ENCODE results near the gene PLLP. TPM values are rescaled to one million over a fixed set of nuclear protein-coding genes. Genes with fewer than 3 reads are reported as not detected.

PLLP gene
- total RNA-seq, 1 donor from 2014 or later: 0.30 TPM

DNA sequence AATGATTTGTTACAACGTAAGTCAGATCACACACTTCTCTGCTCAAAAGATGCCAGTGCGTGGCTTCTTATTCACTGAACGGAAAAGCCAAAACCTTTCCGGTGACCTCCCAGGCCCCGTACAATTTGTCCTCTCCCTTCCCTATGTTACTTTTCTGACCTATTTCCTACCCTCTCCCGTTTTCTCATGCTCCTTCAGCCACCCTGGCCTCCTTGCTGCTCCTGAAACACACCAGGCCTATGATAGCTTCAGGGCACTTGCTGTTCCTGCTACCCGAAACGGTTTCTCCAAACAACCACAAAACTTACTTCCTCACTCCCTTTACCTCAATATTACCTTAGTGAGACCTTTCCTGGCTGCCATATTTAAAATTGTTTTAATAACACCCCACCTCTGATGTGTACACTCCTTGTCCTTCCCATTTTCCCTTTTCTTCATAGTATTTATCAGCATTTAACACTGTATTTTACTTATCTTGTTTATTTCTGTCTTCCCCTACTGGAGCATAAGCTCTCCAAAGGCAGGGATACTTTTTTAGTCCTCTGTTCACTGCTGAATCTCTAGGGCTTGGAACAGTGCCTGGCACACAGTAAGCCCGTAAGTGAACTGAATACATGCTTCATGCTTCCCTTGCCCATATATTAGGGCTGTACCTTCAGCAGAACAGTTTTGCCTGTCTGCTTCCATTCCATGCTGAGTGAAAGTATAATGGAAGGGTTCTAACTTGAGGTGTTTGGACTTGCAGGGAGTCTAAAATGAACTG is 50.3 kb downstream of the PLLP start:
- Mint-ChIP-seq H3K4me1 (ENCODE audit: low read depth) (peaks cover 11% of the 10 kb centered on the region), H3K27ac (no peak overlapping the region), H3K36me3 (ENCODE audit: low read depth) (peaks cover 65% of the 10 kb centered on the region), H3K4me3 (ENCODE audit: low read depth) (no peak overlapping the region), H3K9me3 (no peaks in the 10 kb centered on the region), H3K27me3 (ENCODE audit: low read depth) (no peaks in the 10 kb centered on the region)
- no peak for DNase-seq (ENCODE audit: low spot score)
- intact Hi-C loops (cut with micrococcal nuclease): no loop called here

GRCh38 chr16:57231821-57232350 is 52.6 kb downstream of the PLLP start:
- no peaks in the 10 kb centered on the region for H3K27me3 Mint-ChIP-seq (ENCODE audit: low read depth)
- no peak for DNase-seq (ENCODE audit: low spot score)
- H3K27ac Mint-ChIP-seq: no peak overlapping the region
- H3K9me3 Mint-ChIP-seq: no peaks in the 10 kb centered on the region
- H3K4me1 Mint-ChIP-seq (ENCODE audit: low read depth): peaks cover 9% of the 10 kb centered on the region
- H3K4me3 Mint-ChIP-seq (ENCODE audit: low read depth): no peak overlapping the region
- intact Hi-C loops (cut with micrococcal nuclease): no loop called here
- H3K36me3 Mint-ChIP-seq (ENCODE audit: low read depth): peaks cover 70% of the 10 kb centered on the region

DNA sequence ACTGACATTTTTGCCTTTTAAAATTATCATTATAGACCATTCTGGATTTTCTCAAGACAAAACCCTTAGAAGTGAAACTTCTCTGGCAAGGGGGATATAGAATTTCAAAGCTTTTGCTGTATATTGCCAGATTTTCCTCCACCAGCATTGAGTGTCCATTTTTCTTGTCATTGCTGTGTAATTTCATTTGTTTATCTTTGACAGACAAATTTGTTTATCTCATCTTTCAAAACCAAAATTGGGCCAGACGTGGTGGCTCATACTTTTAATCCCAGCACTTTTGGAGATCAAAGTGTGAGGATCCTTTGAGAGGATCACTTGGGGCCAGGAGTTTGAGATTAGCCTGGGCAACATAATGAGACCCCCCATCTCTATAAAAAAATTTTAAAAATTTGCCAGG is 55.4 kb downstream of the PLLP start:
- intact Hi-C loops (cut with micrococcal nuclease): no loop called here
- Mint-ChIP-seq H3K4me3 (ENCODE audit: low read depth) (no peak overlapping the region), H3K27ac (no peak overlapping the region), H3K36me3 (ENCODE audit: low read depth) (peaks cover 72% of the 10 kb centered on the region), H3K4me1 (ENCODE audit: low read depth) (no peaks in the 10 kb centered on the region), H3K27me3 (ENCODE audit: low read depth) (no peaks in the 10 kb centered on the region), H3K9me3 (no peaks in the 10 kb centered on the region)
- DNase-seq (ENCODE audit: low spot score): no peak

GRCh38 chr16:57226701-57227621 is 57.5 kb downstream of the PLLP start:
- Mint-ChIP-seq H3K27ac (no peak overlapping the region), H3K27me3 (ENCODE audit: low read depth) (no peaks in the 10 kb centered on the region), H3K4me3 (ENCODE audit: low read depth) (no peak overlapping the region), H3K4me1 (ENCODE audit: low read depth) (no peaks in the 10 kb centered on the region), H3K36me3 (ENCODE audit: low read depth) (peaks cover 77% of the 10 kb centered on the region), H3K9me3 (no peaks in the 10 kb centered on the region)
- DNase-seq (ENCODE audit: low spot score): no peak
- intact Hi-C loops (cut with micrococcal nuclease): no loop called here

- no peak overlapping the region for H3K4me3 Mint-ChIP-seq (ENCODE audit: low read depth)
- no peak for DNase-seq (ENCODE audit: low spot score)
- intact Hi-C loops (cut with micrococcal nuclease): no loop called here
- H3K27ac Mint-ChIP-seq: no peak overlapping the region
- no peaks in the 10 kb centered on the region for H3K9me3 Mint-ChIP-seq
- H3K4me1 Mint-ChIP-seq (ENCODE audit: low read depth): no peaks in the 10 kb centered on the region
- peaks cover 76% of the 10 kb centered on the region for H3K36me3 Mint-ChIP-seq (ENCODE audit: low read depth)
- H3K27me3 Mint-ChIP-seq (ENCODE audit: low read depth): no peaks in the 10 kb centered on the region
Measured at GRCh38 chr16:57225978-57226377, 58.5 kb downstream of the PLLP start.

- Mint-ChIP-seq H3K27me3 (ENCODE audit: low read depth) (no peaks in the 10 kb centered on the region), H3K27ac (no peak overlapping the region), H3K4me3 (ENCODE audit: low read depth) (no peak overlapping the region), H3K9me3 (peaks cover 5% of the 10 kb centered on the region), H3K36me3 (ENCODE audit: low read depth) (peaks cover 78% of the 10 kb centered on the region), H3K4me1 (ENCODE audit: low read depth) (no peaks in the 10 kb centered on the region)
- no peak for DNase-seq (ENCODE audit: low spot score)
- intact Hi-C loops (cut with micrococcal nuclease): no loop called here
Measured at GRCh38 chr16:57224651-57225335, 59.7 kb downstream of the PLLP start.

DNA sequence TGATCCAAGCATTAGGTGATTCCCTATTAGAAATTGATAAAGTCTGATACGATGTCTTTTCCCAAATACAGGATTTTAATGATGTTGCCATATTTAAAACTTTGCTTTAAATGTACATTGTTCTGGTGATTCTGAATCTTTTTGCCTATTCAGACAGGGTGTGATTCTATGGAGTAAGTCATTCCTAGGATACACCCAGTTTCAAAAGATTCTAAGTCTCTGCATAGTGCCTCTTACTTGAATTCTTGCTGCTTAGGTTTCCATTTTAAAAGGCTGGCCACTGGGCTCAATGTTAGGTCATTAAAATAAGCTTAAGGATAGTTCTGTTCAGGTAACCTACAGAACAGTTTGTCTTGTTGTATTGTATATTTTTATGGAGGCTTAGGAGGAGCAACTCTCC is 61.4 kb downstream of the PLLP start:
- H3K4me1 Mint-ChIP-seq (ENCODE audit: low read depth): no peaks in the 10 kb centered on the region
- peaks cover 21% of the 10 kb centered on the region for H3K9me3 Mint-ChIP-seq
- no peak overlapping the region for H3K4me3 Mint-ChIP-seq (ENCODE audit: low read depth)
- H3K27ac Mint-ChIP-seq: no peak overlapping the region
- no peak for DNase-seq (ENCODE audit: low spot score)
- peaks cover 87% of the 10 kb centered on the region for H3K36me3 Mint-ChIP-seq (ENCODE audit: low read depth)
- intact Hi-C loops (cut with micrococcal nuclease): no loop called here
- no peaks in the 10 kb centered on the region for H3K27me3 Mint-ChIP-seq (ENCODE audit: low read depth)

DNA sequence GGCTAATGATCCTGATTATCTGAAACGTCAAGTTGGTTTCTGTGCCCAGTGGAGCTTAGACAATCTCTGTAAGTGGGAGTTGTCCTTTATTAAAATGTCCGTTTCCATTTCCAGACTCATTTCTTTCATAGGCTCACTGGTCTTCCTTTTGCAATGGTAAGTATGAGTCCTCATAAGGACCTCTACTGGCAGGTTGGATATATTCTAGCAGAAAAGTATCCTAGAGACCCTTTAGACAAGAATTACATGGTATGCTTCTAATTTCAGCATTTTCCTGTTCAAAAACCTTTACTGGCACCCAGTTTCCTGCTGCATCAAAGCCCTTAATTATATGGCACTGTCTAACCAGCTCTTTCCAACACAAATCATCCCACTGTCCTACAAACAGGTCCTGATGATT is 67.5 kb downstream of the PLLP start:
- no peak for DNase-seq (ENCODE audit: low spot score)
- Mint-ChIP-seq H3K27ac (no peak overlapping the region), H3K4me3 (ENCODE audit: low read depth) (no peak overlapping the region), H3K27me3 (ENCODE audit: low read depth) (no peaks in the 10 kb centered on the region), H3K9me3 (peaks cover 57% of the 10 kb centered on the region), H3K36me3 (ENCODE audit: low read depth) (peaks cover 93% of the 10 kb centered on the region), H3K4me1 (ENCODE audit: low read depth) (no peaks in the 10 kb centered on the region)
- intact Hi-C loops (cut with micrococcal nuclease): no loop called here

DNA sequence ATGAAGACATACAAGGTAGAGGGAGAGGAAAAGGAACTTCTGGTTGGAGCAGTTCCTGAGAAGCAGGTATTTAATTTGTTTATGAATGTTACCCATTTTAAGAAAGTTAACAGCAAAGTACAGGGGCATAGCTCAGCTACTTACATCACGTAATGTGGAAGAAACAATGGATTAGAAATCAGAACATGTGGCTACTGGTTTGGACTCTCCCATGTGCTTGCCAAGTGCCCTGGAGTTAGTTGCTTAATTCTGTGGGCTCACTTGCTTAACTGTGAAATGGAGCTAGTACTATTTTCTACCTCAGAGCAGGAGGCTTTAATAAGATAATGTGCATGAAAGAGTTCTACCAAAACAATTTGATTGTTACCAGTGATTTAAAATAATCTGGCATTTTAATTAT is 71.0 kb downstream of the PLLP start:
- intact Hi-C loops (cut with micrococcal nuclease): no loop called here
- no peaks in the 10 kb centered on the region for H3K27me3 Mint-ChIP-seq (ENCODE audit: low read depth)
- DNase-seq (ENCODE audit: low spot score): no peak
- no peak overlapping the region for H3K27ac Mint-ChIP-seq
- H3K9me3 Mint-ChIP-seq: peaks cover 40% of the 10 kb centered on the region
- H3K36me3 Mint-ChIP-seq (ENCODE audit: low read depth): peaks cover 88% of the 10 kb centered on the region
- no peak overlapping the region for H3K4me3 Mint-ChIP-seq (ENCODE audit: low read depth)
- no peaks in the 10 kb centered on the region for H3K4me1 Mint-ChIP-seq (ENCODE audit: low read depth)

DNA sequence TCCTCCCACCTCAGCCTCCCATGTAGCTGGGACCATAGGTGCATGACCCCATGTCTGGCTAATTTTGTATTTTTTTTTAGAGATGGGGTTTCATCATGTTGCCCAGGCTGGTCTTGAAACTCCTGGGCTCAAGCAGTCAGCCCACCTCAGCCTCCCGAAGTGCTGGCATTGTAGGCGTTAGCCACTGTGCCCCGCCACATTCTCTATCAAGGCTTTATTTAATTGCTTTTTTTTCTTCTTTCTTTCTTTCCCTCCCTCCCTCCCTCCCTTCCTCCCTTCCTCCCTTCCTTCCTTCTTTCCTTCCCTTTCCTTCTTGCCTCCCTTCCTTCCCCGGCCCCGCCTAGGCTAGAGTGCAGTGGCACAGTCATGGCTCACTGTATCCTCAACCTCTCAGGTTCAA is 74.7 kb downstream of the PLLP start:
- no peak overlapping the region for H3K27ac Mint-ChIP-seq
- no peak overlapping the region for H3K4me3 Mint-ChIP-seq (ENCODE audit: low read depth)
- no peak for DNase-seq (ENCODE audit: low spot score)
- H3K27me3 Mint-ChIP-seq (ENCODE audit: low read depth): no peaks in the 10 kb centered on the region
- no peaks in the 10 kb centered on the region for H3K4me1 Mint-ChIP-seq (ENCODE audit: low read depth)
- intact Hi-C loops (cut with micrococcal nuclease): no loop called here
- peaks cover 8% of the 10 kb centered on the region for H3K9me3 Mint-ChIP-seq
- peaks cover 77% of the 10 kb centered on the region for H3K36me3 Mint-ChIP-seq (ENCODE audit: low read depth)

GRCh38 chr16:57208926-57209325 is 75.5 kb downstream of the PLLP start:
- Mint-ChIP-seq H3K9me3 (no peaks in the 10 kb centered on the region), H3K4me1 (ENCODE audit: low read depth) (no peaks in the 10 kb centered on the region), H3K27ac (no peak overlapping the region)

More at GRCh38 chr16:57208926-57209325, 75.5 kb downstream of the PLLP start:
- no peaks in the 10 kb centered on the region for H3K27me3 Mint-ChIP-seq (ENCODE audit: low read depth)
- peaks cover 71% of the 10 kb centered on the region for H3K36me3 Mint-ChIP-seq (ENCODE audit: low read depth)
- no peak for DNase-seq (ENCODE audit: low spot score)
- no peak overlapping the region for H3K4me3 Mint-ChIP-seq (ENCODE audit: low read depth)
- intact Hi-C loops (cut with micrococcal nuclease): no loop called here
